SU-DHL-6 (cell line): ENCODE measurements around the gene GIPC3.

Source experiments
- H2AFZ ChIP-seq: fragments of 200-600 bp; sonication (generic); 2 replicates; pipeline ENCODE4 v1.6.1; 2014; ENCODE audit warnings: low read depth, mild to moderate bottlenecking, moderate library complexity, mixed read lengths, antibody characterized with exemption, low read length; ENCODE audit not compliant: severe bottlenecking
- H3F3A ChIP-seq: fragments of 200-600 bp; shearing (Covaris generic); 2 replicates; pipeline ENCODE4 v1.6.0; 2016; ENCODE audit warnings: antibody characterized with exemption, mild to moderate bottlenecking; ENCODE audit not compliant: insufficient read depth
- H3K27ac ChIP-seq: fragments of 200-600 bp; sonication (generic); 2 replicates; pipeline ENCODE4 v1.5.1; 2016; ENCODE audit warnings: low read depth, mild to moderate bottlenecking, low read length, moderate library complexity, mixed read lengths
- H3K27me3 ChIP-seq: fragments of 200-600 bp; sonication (generic), shearing (Covaris generic); 2 replicates; pipeline ENCODE4 v1.6.0; 2014; ENCODE audit warnings: mild to moderate bottlenecking, low read length
- H3K36me3 ChIP-seq: fragments of 200-600 bp; sonication (generic); 2 replicates; pipeline ENCODE4 v1.6.1; 2014; ENCODE audit warnings: mild to moderate bottlenecking, low read length, mixed read lengths
- H3K4me2 ChIP-seq: fragments of 300-600, 200-600 bp; shearing (Covaris generic), sonication (generic); 2 replicates; pipeline ENCODE4 v1.6.0; 2014; ENCODE audit warnings: low read length, low read depth, mild to moderate bottlenecking; ENCODE audit not compliant: poor library complexity, severe bottlenecking
- H3K4me3 ChIP-seq: fragments of 200-600 bp; sonication (generic); 2 replicates; pipeline ENCODE4 v1.5.1; 2014; ENCODE audit warnings: antibody characterized with exemption, low read length, mild to moderate bottlenecking, mixed read lengths; ENCODE audit not compliant: insufficient read depth, poor library complexity, severe bottlenecking
- H3K79me2 ChIP-seq: fragments of 200-600 bp; sonication (generic); 2 replicates; pipeline ENCODE4 v1.6.1; 2014; ENCODE audit warnings: mild to moderate bottlenecking, low read length, moderate library complexity; ENCODE audit not compliant: insufficient read depth
- H3K9ac ChIP-seq: fragments of 200-600 bp; sonication (generic); 2 replicates; pipeline ENCODE4 v1.7.0; 2014; ENCODE audit warnings: mild to moderate bottlenecking, low read length
- H3K9me2 ChIP-seq: fragments of 200-600 bp; sonication (generic); replicated peaks from 2 replicates; pipeline ENCODE4 v1.6.1; 2014; ENCODE audit warnings: low read length; ENCODE audit not compliant: insufficient read depth
- H3K9me3 ChIP-seq: fragments of 200-600 bp; sonication (generic); 2 replicates; pipeline ENCODE4 v1.6.1; 2014; ENCODE audit warnings: low read length, mixed read lengths; ENCODE audit not compliant: insufficient read depth
- H4K20me1 ChIP-seq: fragments of 200-600 bp; sonication (generic); 2 replicates; pipeline ENCODE4 v1.6.1; 2014; ENCODE audit warnings: low read depth, mild to moderate bottlenecking, antibody characterized with exemption, low read length, moderate library complexity, mixed read lengths
- CTCF ChIP-seq: fragments of 200-600 bp; sonication (generic); IDR thresholded peaks from one replicate; pipeline ENCODE4 v1.5.1; 2017; ENCODE audit warnings: antibody characterized with exemption, mild to moderate bottlenecking, low read length, moderate library complexity; ENCODE audit not compliant: insufficient read depth, poor library complexity, severe bottlenecking
- EZH2phosphoT487 ChIP-seq: fragments of 200-600 bp; sonication (generic), shearing (Covaris generic); conservative IDR thresholded peaks from 2 replicates; pipeline ENCODE4 v1.6.1; 2018; ENCODE audit warnings: mild to moderate bottlenecking, antibody characterized with exemption, low read length, moderate library complexity, mixed read lengths

Gene GIPC3

GRCh38 chr19:3593156-3593555 is 7.9 kb downstream of the GIPC3 start:
- H3K9me2 ChIP-seq, result no peaks in the 10 kb centered on the region
- 0 out of 2 replicates have a peak, but pooled peaks cover 3% of the 10 kb centered on the region for H3F3A ChIP-seq
- H3K4me2 ChIP-seq, result no peak overlapping the region
- H3K9ac ChIP-seq, result no peak overlapping the region
- peaks cover 10% of the 10 kb centered on the region; the same call in 1 of the 2 replicates for H3K9me3 ChIP-seq
- H3K27me3 ChIP-seq, result no peaks in the 10 kb centered on the region
- no peak overlapping the region for H3K4me3 ChIP-seq
- no peaks in the 10 kb centered on the region for H3K79me2 ChIP-seq
- no peak for TF ChIP-seq EZH2phosphoT487
- no peak for TF ChIP-seq CTCF
- H2AFZ ChIP-seq, result no peak overlapping the region
- no peaks in the 10 kb centered on the region for H3K36me3 ChIP-seq
- no peak overlapping the region for H3K27ac ChIP-seq
- no peaks in the 10 kb centered on the region for H4K20me1 ChIP-seq

- Histone ChIP-seq H3K9ac (no peak overlapping the region), H2AFZ (no peak overlapping the region), H3K27ac (no peak overlapping the region), H3F3A (0 out of 2 replicates have a peak, but pooled peaks cover 3% of the 10 kb centered on the region), H3K4me3 (no peak overlapping the region), H4K20me1 (no peaks in the 10 kb centered on the region), H3K9me2 (no peaks in the 10 kb centered on the region), H3K36me3 (no peaks in the 10 kb centered on the region), H3K9me3 (peaks cover 6% of the 10 kb centered on the region; the same call in 1 of the 2 replicates), H3K27me3 (no peaks in the 10 kb centered on the region), H3K79me2 (no peaks in the 10 kb centered on the region), H3K4me2 (no peak overlapping the region)
- TF ChIP-seq CTCF, result no peak
- TF ChIP-seq EZH2phosphoT487, result no peak
These were observed 10.3 kb downstream of the GIPC3 start for GRCh38 chr19:3595521-3596061.

- H3F3A ChIP-seq, result no peaks in the 10 kb centered on the region
- no peak overlapping the region for H3K9ac ChIP-seq
- H3K36me3 ChIP-seq, result no peaks in the 10 kb centered on the region
- no peaks in the 10 kb centered on the region for H3K27me3 ChIP-seq
- no peaks in the 10 kb centered on the region for H3K9me2 ChIP-seq
- no peak overlapping the region for H3K4me3 ChIP-seq
- no peak for TF ChIP-seq CTCF
- TF ChIP-seq EZH2phosphoT487, result no peak
- no peak overlapping the region for H3K27ac ChIP-seq
- H3K9me3 ChIP-seq, result no peaks in the 10 kb centered on the region
- no peak overlapping the region for H2AFZ ChIP-seq
- no peaks in the 10 kb centered on the region for H4K20me1 ChIP-seq
- no peaks in the 10 kb centered on the region for H3K79me2 ChIP-seq
- H3K4me2 ChIP-seq, result no peak overlapping the region
These were observed 14.5 kb downstream of the GIPC3 start for GRCh38 chr19:3599776-3600187.
